Urinary bladder (tissue), 4 donors: ENCODE measurements around the gene KMT2E. TPM values are rescaled to one million over a fixed set of nuclear protein-coding genes. Genes with fewer than 3 reads are reported as not detected.

Experiments used
- DNase-seq: peaks from one replicate; pipeline ENCODE4 v3.0.0-alpha.2; 2015; ENCODE audit errors: extremely low spot score
- H3K27ac ChIP-seq: one replicate; pipeline ENCODE4 v1.5.1; 2013; ENCODE audit warnings: low read depth, mild to moderate bottlenecking, moderate library complexity
- H3K36me3 ChIP-seq: one replicate; pipeline ENCODE4 v1.6.1; 2013; ENCODE audit warnings: mild to moderate bottlenecking, moderate library complexity; ENCODE audit not compliant: insufficient read depth
- H3K4me1 ChIP-seq: one replicate; pipeline ENCODE4 v1.6.1; 2013; ENCODE audit warnings: mild to moderate bottlenecking, moderate library complexity; ENCODE audit not compliant: insufficient read depth
- H3K4me3 ChIP-seq: one replicate; pipeline ENCODE4 v1.5.1; 2013; ENCODE audit warnings: low read depth, low read length
- WGBS: extraction: QIAGEN DNeasy Blood & Tissue Kit; methylation state at CpG from one replicate; pipeline ENCODE4 v1.1.7; 2013; 5-methylcytosine and 5-hydroxymethylcytosine counted together
- polyA plus RNA-seq: library from polyadenylated mRNA; stranded (reverse); fragments of 200-250 nt; gene quantifications from one replicate; pipeline ENCODE4 v1.2.3, GENCODE V29; 2013
- total RNA-seq: library from RNA; depleted of rRNA; stranded (reverse); fragments of >200 nt; gene quantifications from one replicate; pipeline ENCODE4 v1.2.3, GENCODE V29; 2014
- donor health status: healthy with polysubstance abuse.
- donor health status: healthy.

Gene KMT2E
- total and polyA plus RNA-seq, 2 donors = 43.1 to 198 TPM

GRCh38 chr7:105068886-105069285 lies 54.9 kb downstream of the KMT2E start:
- H3K4me1 ChIP-seq = no peaks in the 10 kb centered on the region
- H3K4me3 ChIP-seq = no peak overlapping the region
- DNase-seq = no peak
- 96% methylated on average over 1 of the region's 1 CpG for WGBS
- H3K27ac ChIP-seq = no peak overlapping the region
- H3K36me3 ChIP-seq = peaks cover 2% of the 10 kb centered on the region

DNA sequence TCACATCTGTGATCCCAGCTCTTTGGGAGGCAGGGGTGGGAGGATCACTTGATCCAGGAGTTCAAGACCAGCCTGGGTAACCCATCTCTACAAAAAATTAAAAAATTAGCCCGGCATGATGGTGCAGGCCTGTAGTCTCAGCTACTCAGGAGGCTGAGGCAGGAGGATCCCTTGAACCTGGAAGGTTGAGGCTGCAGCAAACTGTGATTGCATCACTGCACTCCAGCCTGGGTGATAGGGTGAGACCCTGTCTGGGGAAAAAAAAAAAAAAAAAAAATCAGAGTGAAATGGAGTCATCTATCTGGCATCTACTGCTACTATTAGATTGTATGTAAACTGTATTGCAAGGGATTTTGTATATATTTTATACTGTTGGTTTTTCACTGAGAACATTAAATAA lies 59.1 kb downstream of the KMT2E start:
- no peak for DNase-seq
- H3K4me3 ChIP-seq = no peak overlapping the region
- H3K4me1 ChIP-seq = no peaks in the 10 kb centered on the region
- H3K27ac ChIP-seq = no peak overlapping the region
- H3K36me3 ChIP-seq = peaks cover 2% of the 10 kb centered on the region
- 98% methylated on average over 1 of the region's 1 CpG for WGBS

DNA sequence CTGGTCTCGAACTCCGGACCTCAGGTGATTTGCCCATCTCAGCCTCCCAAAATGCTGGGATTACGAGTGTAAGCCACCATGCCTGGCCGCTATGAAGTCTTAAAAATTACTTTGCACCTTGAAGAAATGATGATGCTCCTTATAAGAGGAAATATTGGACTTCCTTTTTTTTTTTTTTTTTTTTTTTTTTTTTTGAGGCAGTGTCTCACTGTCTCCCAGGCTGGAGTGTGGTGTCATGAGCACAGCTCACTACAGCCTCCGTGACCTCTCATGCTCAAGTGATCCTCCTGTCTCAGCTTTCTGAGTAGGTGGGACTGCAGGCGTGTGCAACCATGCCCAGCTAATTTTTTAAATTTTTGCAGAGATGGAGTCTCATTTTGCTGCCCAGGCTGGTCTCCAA lies 65.3 kb downstream of the KMT2E start:
- Histone ChIP-seq H3K36me3 (peaks cover 6% of the 10 kb centered on the region), H3K4me1 (no peaks in the 10 kb centered on the region), H3K4me3 (no peak overlapping the region), H3K27ac (no peak overlapping the region)
- WGBS = 95% methylated on average over 6 of the region's 6 CpGs
- no peak for DNase-seq

DNA sequence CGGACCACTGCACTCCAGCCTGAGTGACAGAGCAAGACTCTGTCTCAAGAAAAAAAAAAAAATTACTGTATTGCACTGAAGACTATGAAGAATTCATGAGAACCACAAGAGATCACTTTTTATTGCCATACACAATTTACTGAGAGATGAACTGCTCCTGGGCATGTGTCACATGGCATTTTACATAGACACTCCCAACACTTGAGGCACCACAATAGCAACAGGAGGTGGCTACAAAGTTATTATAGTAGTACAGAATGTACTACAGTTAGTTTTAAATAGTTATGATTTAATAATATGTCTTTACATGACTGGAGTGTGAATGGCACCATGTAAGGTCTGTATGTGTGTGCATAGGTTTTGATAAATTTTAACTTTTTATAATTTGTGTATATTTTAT lies 70.6 kb downstream of the KMT2E start:
- peaks cover 6% of the 10 kb centered on the region for H3K36me3 ChIP-seq
- H3K27ac ChIP-seq = no peak overlapping the region

GRCh38 chr7:105086850-105087249 lies 72.8 kb downstream of the KMT2E start:
- Histone ChIP-seq H3K4me1 (no peaks in the 10 kb centered on the region), H3K36me3 (peaks cover 6% of the 10 kb centered on the region), H3K4me3 (no peak overlapping the region), H3K27ac (no peak overlapping the region)
- no peak for DNase-seq
- 97% methylated on average over 3 of the region's 3 CpGs for WGBS

More for the DNA sequence above, 70.6 kb downstream of the KMT2E start:
- H3K4me1 ChIP-seq = no peaks in the 10 kb centered on the region
- WGBS = 97% methylated on average over 1 of the region's 1 CpG
- no peak overlapping the region for H3K4me3 ChIP-seq
- DNase-seq = no peak

- no peak for DNase-seq
- H3K4me1 ChIP-seq = no peaks in the 10 kb centered on the region
- no peak overlapping the region for H3K4me3 ChIP-seq
- H3K36me3 ChIP-seq = peaks cover 1% of the 10 kb centered on the region
- WGBS = 81% methylated on average over 6 of the region's 6 CpGs
- H3K27ac ChIP-seq = no peak overlapping the region
Observed at GRCh38 chr7:105087981-105088380, 74.0 kb downstream of the KMT2E start.

GRCh38 chr7:105088456-105088855 lies 74.5 kb downstream of the KMT2E start:
- H3K27ac ChIP-seq = no peak overlapping the region
- H3K4me3 ChIP-seq = no peak overlapping the region
- no peak for DNase-seq
- no peaks in the 10 kb centered on the region for H3K4me1 ChIP-seq
- no peaks in the 10 kb centered on the region for H3K36me3 ChIP-seq
- WGBS = 90% methylated on average over 2 of the region's 2 CpGs

- H3K36me3 ChIP-seq = no peaks in the 10 kb centered on the region
- no peak overlapping the region for H3K27ac ChIP-seq
- no peak for DNase-seq
- no peak overlapping the region for H3K4me3 ChIP-seq
- H3K4me1 ChIP-seq = peaks cover 1% of the 10 kb centered on the region
Observed at GRCh38 chr7:105094966-105095365, 81.0 kb downstream of the KMT2E start.

GRCh38 chr7:105096306-105096705 lies 82.3 kb downstream of the KMT2E start:
- Histone ChIP-seq H3K27ac (no peak overlapping the region), H3K36me3 (no peaks in the 10 kb centered on the region), H3K4me3 (no peak overlapping the region), H3K4me1 (peaks cover 1% of the 10 kb centered on the region)
- 82% methylated on average over 3 of the region's 3 CpGs for WGBS
- peak; percentile 45 for DNase-seq

GRCh38 chr7:105097619-105098018 lies 83.6 kb downstream of the KMT2E start:
- DNase-seq = no peak
- H3K27ac ChIP-seq = no peak overlapping the region
- WGBS = 38% methylated on average over 7 of the region's 7 CpGs
- no peak overlapping the region for H3K4me3 ChIP-seq
- peaks cover 1% of the 10 kb centered on the region for H3K4me1 ChIP-seq
- H3K36me3 ChIP-seq = peaks cover 2% of the 10 kb centered on the region

GRCh38 chr7:105098863-105099515 lies 85.0 kb downstream of the KMT2E start:
- Histone ChIP-seq H3K27ac (no peak overlapping the region), H3K36me3 (peaks cover 2% of the 10 kb centered on the region), H3K4me1 (peaks cover 1% of the 10 kb centered on the region), H3K4me3 (no peak overlapping the region)
- WGBS = 65% methylated on average over 2 of the region's 2 CpGs
- DNase-seq = no peak

GRCh38 chr7:105101864-105102263 lies 87.9 kb downstream of the KMT2E start:
- H3K36me3 ChIP-seq = peaks cover 4% of the 10 kb centered on the region
- H3K4me1 ChIP-seq = no peaks in the 10 kb centered on the region
- H3K27ac ChIP-seq = no peak overlapping the region
- H3K4me3 ChIP-seq = no peak overlapping the region
- 56% methylated on average over 4 of the region's 4 CpGs for WGBS
- no peak for DNase-seq

- H3K36me3 ChIP-seq = peaks cover 4% of the 10 kb centered on the region
- no peak overlapping the region for H3K4me3 ChIP-seq
- H3K4me1 ChIP-seq = no peaks in the 10 kb centered on the region
- H3K27ac ChIP-seq = no peak overlapping the region
- no peak for DNase-seq
- 66% methylated on average over 4 of the region's 4 CpGs for WGBS
Observed at GRCh38 chr7:105102557-105103352, 88.8 kb downstream of the KMT2E start.

- 47% methylated on average over 2 of the region's 2 CpGs for WGBS
- Histone ChIP-seq H3K27ac (no peak overlapping the region), H3K36me3 (peaks cover 4% of the 10 kb centered on the region), H3K4me1 (no peaks in the 10 kb centered on the region), H3K4me3 (no peak overlapping the region)
- DNase-seq = no peak
Observed at GRCh38 chr7:105105579-105105978, 91.6 kb downstream of the KMT2E start.
